Ishikawa (cell line): ENCODE measurements around the gene ZNF678.

ENCODE experiments used
- CEBPB ChIP-seq: IDR thresholded peaks from 2 replicates; pipeline ENCODE4 v1.6.1; 2012
- CREB1 ChIP-seq: IDR thresholded peaks from 2 replicates; pipeline ENCODE4 v1.6.1; 2012; ENCODE audit warnings: low read depth
- EGR1 ChIP-seq: IDR thresholded peaks from 2 replicates; pipeline ENCODE4 v1.6.1; 2012
- EP300 ChIP-seq: IDR thresholded peaks from 2 replicates; pipeline ENCODE4 v1.6.1; 2012; ENCODE audit warnings: borderline replicate concordance
- FOXM1 ChIP-seq: IDR thresholded peaks from 2 replicates; pipeline ENCODE4 v1.6.1; 2012; ENCODE audit warnings: low read depth, borderline replicate concordance
- MAX ChIP-seq: IDR thresholded peaks from 2 replicates; pipeline ENCODE4 v1.6.1; 2012
- RAD21 ChIP-seq: IDR thresholded peaks from 2 replicates; pipeline ENCODE4 v1.6.1; 2012; ENCODE audit warnings: low read depth
- TCF12 ChIP-seq: IDR thresholded peaks from 2 replicates; pipeline ENCODE4 v1.6.1; 2012; ENCODE audit warnings: low read depth
- TEAD4 ChIP-seq: IDR thresholded peaks from 2 replicates; pipeline ENCODE4 v1.6.1; 2012
- USF1 ChIP-seq: IDR thresholded peaks from 2 replicates; pipeline ENCODE4 v1.6.1; 2012

GRCh38 chr1:227556288-227556687 is 7.1 kb upstream of the ZNF678 start:
- no peak for TF ChIP-seq CREB1
- TF ChIP-seq RAD21: no peak
- no peak for TF ChIP-seq MAX
- TF ChIP-seq CEBPB: no peak
- TF ChIP-seq EP300: no peak
- TF ChIP-seq TCF12: no peak
- no peak for TF ChIP-seq EGR1
- no peak for TF ChIP-seq USF1
- TF ChIP-seq TEAD4: no peak
- no peak for TF ChIP-seq FOXM1
